Medulla oblongata (tissue), 1 donor: ENCODE results near the gene TNPO2.
A peak's percentile ranks its signal among the peaks of the same experiment; 100 is the strongest.

ENCODE experiments used
- DNase-seq: peaks from one replicate; pipeline ENCODE4 v3.0.0-alpha.2; 2015; ENCODE audit errors: extremely low spot score

Gene TNPO2

DNA sequence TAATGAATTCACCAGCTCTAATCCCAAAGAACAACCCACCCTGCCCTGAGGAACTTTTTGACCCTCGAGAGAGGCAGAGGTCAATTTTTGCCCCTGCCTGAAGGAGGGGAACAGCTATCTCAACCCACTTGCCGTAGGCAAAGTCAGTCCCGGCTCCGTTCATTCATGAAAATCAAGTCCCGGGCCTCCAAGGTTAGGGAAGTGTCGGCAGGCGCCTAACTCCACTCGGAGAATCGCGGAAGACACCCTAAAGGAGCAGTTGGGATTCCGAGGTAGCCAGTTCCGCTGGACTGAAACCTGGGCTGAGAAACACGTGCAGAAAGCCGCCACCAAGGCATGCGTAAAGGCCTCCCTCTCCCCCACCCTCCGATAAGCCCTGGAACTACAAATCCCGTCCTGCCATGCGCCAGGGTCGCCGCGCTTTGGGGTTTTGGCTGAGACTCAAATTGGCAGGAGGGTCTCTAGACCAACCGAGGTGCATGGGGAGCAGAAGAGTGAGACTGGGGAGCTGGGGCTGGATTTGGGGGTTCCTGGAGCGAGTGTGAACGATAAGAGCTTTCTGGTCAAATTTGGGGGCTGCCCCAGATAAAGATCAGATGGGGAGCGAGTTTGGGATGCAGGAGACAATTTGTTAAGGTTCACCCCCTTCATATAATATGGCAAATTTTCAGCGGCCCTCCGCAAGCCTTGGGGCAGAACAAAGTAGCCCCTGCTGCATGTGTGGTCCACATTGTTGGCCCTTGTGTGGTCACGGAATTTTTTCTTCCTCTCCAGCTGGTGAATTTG is at the start of gene TNPO2:
TNPO2 (minus strand) TSS at position 292 of the 786 bp plus-strand sequence. CDS start 2,955 bp downstream, outside the sequence.
- peak; percentile 54 for DNase-seq

DNA sequence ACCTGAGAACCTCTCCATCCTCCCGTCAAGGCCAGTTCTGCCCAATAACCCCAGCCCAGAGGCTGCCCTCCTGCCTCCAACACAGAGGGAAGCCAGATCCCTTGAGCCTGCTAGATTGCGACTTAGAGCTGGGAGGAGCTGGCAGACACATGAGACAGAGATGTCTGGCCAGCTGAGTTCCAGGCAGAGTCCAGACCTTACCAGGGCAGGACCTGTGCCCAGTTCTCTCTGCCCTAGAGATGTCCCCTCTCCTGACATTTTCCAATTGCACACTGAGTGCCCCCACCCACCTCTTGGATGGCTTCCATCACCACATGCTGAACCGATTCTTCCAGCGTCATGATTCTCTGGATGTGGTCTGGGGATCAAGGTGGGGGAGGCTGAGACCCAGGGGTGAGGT is 48.6 kb upstream of the TNPO2 start:
- DNase-seq = no peak

DNA sequence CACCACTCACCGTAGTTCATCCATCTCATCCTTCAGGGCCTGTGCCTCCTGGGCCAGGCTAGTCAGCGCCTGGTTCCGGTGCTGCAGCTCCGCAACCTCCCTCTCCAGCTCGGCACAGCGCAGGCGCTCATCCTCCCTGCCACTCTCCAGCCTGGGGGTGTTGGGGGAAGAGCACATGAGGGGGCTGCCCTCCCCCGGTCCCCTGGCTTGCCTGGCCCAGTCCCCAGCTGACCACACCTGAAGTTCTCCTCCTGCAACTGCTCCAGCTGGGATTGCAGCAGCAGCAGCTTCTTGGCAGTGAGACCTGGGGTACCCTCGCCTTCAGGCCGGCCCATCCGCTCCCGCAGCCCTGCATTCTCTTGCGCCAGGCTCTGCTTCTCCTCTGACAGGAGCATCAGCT is 47.2 kb upstream of the TNPO2 start:
- DNase-seq = no peak

DNA sequence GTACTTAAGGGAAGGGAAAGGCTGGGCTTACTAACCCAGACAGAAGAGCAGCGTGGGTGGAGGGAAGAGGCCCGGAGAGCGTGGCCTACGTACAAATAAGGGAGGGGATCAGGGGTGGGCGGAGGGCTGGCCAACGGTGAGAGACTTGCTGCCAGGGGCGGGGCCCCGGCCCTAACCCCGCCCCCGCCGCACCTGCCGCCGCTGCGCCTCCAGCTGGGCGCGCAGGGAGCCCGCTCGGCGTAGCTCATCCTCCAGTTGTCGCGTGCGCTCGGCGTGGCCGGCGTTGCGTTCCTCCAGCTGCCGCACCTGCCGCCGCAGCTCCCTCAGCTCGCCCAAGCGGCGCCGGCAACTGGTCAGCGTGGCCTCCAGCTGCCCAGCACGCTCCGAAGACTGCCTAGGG is 46.0 kb upstream of the TNPO2 start:
- DNase-seq = no peak

DNA sequence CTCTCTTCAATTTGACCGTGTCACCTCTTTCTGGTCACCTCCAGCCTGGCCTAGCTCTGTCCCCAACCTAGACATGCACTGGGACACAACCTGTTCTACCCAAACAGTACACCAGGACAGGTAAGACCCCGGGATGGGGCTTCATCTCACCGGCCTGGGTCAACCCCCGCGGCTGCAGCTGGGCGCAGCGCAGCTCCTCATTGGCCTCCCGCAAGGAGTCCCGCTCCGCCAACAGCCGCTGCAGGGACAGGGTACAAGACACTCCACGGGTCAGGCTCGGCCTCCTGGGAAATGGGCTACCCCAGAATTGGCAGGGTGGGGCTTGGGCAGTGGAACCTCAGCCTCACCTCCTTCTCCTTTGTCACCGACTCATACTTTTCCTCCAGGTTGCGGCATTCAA is 43.9 kb upstream of the TNPO2 start:
- DNase-seq = no peak

DNA sequence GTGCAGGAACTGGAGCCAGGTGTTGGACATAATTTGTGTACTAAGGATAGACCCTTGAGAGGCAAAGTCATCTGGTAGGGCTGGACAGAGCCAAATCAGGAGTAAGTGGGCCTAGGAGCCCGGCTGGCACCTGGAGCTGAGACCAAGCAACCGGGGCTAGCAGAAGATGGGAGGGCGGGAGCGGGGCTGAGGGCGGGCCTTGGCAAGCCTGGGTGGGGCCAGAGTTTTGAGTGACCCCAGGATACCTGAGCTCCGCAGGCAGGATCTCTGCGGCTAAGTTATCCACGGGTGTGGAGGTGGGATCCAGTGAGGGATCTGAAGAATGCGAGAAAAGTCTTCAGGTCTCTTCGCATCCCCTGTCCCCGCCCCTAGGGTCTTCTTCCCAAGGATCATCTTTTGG is 43.4 kb upstream of the TNPO2 start:
- no peak for DNase-seq

DNA sequence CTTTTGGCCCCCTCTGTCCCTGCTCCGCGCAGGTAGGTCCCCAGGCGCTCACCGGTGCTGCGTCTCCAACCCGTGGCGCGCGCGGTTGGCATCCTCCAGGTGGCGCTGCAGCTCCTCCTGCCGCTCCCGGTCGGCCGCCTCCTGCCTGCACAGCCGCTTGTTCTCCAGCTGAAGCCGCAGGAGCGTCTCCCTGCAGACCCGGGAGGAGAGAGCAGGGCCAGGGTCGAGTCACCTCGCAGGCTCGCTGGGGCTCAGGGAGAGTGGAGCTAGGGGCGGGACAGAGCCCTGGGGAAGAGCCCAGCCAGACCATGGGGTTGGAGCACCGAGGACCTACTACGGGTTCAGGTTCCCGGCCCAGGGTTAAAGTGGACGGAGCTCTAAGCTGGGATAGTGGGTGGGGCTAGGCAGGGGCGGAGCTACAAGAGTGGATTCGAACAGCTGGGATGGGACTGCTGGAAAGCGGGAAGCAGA is 42.4 kb upstream of the TNPO2 start:
- no peak for DNase-seq

DNA sequence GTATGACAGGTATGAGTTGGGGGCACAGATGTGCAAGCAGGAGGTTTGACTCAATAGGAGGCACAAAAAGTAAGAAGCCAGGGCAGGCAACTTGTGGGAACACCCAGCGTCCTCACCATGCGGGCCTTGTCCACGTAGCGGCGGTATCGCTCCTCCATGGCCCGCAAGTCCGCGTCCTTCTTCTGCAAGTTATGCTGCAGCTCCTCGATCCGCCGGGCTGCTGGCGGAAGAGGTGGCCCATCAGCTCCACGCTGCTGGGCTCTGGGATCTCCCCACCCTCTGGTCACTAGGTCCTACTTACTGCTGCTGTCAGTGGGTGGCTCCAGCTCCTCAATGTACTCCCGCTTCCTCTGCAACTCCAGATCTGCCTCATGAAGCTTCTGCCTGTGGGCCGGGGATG is 41.0 kb upstream of the TNPO2 start:
- no peak for DNase-seq

DNA sequence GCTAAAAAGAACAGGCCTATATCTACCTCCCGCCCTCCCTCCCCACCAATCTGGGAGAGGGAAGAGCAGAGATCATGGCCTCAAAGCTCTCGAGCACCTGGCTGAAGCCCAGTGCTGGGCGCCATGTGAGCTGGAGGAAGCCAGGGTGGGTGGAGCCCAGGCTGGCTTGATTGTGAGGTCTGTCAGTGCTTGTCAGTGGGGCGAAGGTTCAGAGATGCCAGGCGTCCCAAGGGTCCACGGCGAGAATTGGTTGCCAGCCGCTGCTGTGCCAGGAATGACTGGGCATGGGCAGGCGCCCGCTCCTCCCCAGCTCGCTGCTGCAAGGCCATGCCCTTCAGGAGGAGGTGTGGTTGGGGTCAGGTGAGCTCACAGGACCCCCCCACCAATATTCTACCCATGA is 39.4 kb upstream of the TNPO2 start:
- DNase-seq = no peak

DNA sequence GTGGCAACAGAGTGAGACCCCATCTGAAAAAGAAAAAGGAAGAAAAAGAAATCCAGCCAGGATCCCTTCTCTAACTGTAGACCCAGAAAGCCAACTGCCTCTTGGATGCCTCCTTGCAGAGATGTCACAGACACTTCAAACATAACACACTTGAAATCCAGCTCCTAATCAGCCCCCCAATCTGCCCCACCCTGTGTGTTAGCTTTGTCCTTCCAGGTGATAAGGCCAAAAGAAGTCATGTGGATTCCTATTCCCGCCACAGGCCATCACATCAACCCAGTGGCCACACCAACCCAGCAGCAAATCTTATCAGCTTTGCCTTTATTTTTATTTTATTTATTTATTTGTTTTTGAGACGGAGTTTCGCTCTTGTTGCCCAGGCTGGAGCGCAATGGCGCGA is 36.0 kb upstream of the TNPO2 start:
- no peak for DNase-seq

DNA sequence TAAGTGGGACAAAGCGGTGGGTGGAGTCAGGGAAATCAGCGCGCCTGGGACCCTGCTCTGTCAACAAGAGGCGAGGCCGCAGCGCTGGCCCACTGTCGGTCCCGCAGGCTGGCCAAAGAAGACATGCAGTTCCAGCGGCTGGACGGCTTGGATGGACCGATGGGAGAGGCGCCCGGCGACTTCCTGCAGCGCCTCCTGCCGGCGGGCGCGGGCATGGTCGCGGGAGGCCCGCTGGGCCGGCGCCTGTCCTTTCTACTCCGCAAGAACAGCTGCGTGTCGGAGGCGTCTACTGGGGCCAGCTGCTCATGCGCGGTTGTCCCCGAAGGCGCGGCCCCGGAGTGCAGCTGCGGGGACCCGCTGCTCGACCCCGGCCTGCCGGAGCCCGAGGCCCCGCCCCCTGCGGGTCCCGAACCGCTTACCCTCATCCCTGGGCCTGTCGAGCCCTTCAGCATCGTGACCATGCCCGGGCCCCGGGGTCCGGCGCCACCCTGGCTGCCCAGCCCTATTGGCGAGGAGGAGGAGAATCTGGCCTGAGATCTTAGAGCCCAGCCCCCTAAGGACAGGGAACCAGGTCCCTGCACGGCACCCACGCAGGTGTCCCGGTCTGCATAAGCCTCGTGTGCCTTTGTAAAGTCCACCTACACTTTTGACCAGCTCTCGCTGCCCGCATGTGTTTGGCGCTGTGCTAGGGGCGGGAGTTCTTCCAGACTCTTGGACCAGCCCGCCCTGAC is 34.0 kb upstream of the TNPO2 start:
- DNase-seq = peak; percentile 58

DNA sequence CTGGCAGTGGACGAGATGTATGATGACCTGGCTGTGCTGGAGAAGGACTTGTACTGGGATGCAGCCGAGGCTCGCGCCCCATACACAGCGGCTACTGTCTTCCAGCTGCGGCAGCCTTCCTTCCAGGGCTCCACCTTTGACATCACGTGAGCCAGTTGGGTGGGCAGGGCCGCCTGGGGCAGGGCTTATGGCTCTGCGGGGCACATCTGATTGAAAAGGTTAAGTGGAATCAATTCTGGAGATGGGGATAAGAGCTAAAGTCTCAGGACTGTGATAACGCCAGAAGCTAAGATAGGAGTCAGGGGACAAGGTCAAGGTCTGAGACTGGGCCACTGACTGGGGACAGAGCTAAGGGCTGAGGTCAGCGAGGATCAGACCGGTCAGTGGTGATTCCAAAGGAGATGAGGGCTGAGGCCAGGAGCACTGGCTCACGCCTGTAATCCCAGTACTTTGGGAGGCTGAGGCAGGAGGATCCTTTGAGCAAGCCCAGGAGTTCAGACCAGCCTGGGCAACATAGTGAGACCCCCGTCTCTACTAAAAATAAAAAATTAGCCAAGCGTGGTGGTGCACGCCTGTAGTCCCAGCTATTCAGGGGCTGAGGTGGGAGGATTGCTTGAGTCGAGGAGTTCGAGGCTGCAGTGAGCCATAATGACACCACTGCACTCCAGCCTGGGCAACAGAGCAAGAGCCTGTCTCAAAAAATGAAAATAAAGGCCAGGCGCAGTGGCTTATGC is 32.6 kb upstream of the TNPO2 start:
- no peak for DNase-seq

DNA sequence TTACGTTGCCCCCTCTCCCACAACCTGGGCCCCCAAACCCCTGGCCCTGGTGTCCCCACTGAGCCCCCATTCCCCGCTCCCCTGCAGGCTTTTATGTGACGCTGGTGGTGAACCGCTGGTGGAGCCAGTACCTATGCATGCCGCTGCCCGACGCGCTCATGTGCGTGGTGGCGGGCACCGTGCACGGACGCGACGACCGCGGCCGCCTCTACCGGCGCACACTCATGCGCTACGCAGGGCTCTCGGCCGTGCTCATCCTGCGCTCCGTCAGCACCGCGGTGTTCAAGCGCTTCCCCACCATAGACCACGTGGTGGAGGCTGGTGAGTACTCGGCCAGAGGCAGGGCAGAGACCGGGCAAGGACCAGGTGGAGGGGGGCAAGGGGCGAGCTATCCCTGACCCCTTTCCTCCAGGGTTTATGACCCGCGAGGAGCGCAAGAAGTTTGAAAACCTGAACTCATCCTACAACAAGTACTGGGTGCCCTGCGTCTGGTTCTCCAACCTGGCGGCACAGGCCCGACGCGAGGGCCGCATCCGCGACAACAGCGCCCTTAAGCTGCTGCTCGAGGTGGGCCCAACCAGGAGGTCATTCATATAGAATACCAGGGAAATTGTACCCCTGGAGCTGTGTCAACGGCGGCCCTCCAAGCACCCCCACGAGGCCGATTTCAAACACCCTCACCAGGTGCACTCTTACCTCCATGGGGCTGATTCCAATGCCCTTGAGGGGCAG is 30.9 kb upstream of the TNPO2 start:
- no peak for DNase-seq

DNA sequence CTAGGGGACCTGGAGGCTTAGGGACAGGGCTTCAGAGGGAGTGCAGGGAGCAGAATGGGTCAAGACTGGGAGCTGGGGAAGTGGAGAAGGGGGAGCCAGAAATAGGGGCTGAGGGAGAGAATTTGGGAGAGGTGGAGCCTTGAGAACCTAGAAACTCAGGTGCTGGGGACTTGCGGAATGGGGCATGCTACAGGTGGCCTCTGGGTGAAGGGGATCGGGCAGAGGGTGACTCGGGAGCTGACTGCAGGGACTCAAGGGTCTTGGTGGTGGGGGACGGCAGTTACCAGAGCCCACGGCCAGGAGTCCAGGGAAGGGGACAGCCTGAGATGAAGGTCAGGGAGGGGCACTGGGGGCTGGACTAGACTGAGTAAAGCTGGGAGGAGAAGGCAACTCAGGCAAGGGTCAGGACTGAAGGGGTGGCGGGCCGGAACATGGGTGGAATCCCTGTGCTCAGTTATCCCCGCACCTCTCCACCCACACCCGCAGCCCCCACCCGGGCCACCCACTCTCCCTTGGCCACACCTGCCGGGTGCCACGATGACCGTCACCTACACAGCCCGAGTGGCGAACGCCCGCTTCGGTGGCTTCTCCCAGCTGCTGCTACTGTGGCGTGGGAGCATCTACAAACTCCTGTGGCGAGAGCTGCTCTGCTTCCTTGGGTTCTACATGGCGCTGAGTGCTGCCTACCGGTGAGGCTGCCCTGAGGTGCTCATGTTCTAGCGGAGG is 28.5 kb upstream of the TNPO2 start:
- no peak for DNase-seq

DNA sequence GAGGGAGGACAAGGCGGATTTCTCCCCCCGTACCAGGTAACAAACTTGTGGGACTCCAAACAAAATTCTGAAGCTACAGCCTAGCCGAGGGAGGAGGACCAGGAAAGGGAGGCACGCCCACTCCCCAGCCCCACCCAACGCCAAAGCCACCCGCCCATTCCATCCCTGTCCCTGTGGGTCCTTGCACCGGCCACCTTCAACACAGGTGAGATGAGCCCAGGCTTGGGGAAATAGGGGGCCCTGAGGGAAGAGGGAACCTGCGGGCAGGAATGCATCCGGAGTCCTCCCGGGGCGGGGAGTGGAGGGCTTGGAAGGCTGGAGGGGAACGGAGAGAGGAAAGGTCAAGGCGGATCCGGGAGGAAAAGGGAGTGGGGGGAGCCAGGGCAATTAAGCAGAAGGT is 27.9 kb upstream of the TNPO2 start, which contains the start of gene BEST2:
BEST2 (plus strand) TSS at position 157 of the 400 bp plus-strand sequence. CDS start 802 bp downstream, outside the sequence.
- no peak for DNase-seq

DNA sequence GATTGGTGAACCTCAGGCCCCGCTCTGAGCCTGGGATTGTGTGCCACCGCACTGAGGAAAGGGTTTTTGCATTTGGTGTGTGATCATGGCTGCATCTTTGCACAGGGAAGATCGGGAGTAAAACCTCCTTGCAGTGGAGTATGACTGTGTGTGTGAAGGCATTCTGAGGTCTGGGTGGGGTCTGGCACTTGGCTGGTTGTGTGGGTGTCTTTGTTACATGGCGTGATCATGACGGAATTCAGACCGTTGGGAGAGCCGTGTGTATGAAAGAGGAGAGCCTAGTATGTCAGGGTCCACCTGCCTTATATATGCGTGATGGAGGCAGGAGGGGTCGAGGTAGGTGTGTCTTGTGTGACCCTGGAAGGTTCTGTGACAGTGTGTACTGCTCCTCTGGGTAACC is 27.1 kb upstream of the TNPO2 start:
- DNase-seq = no peak

DNA sequence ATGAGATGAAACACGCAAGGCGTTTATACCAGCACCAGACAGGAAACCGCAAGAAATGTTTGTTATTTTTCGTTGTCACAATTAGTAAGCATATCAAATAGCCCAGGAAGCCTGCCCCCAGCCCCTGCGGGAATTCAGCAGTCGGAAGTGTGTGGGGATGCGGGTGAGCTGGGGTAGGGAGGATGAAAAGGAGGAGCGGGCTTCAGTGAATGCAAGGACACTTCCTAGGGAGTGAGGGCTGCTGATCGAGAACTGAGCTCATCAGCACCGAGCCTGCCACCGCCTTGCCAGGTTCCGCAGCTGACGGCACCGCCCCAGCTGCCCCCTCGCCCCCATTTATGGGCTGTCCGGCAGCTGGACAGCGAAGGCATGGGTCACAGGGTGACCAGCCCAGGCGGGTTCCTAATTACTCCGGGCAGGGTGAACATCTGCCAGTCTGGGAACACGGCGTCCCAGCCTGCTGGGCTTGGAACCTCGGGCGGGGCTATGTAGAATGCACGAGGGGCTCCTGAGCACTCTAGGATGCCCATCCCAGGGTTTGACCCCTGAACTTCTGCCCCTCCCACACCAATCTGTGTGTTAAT is 26.3 kb upstream of the TNPO2 start:
- no peak for DNase-seq

DNA sequence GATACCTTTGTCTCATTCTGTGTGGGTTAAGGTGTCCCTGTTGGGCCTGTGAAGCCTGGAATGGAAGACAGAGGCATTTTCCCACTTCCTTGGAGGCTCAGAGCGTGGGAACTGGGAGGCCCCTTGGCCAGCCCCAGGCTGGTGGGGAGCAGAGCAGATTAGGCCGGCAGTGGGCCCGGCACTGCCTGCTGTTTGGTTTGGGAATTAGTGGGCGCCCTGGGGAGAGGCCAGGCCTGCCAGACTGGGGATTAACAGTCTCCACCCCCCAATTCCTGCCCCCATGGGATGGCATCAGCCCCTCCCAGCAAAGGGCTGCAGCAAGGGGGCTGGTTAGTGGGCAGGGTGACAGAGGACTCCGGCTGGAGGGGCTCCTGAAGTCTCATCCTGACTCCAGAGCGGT is 24.8 kb upstream of the TNPO2 start:
- DNase-seq = no peak

DNA sequence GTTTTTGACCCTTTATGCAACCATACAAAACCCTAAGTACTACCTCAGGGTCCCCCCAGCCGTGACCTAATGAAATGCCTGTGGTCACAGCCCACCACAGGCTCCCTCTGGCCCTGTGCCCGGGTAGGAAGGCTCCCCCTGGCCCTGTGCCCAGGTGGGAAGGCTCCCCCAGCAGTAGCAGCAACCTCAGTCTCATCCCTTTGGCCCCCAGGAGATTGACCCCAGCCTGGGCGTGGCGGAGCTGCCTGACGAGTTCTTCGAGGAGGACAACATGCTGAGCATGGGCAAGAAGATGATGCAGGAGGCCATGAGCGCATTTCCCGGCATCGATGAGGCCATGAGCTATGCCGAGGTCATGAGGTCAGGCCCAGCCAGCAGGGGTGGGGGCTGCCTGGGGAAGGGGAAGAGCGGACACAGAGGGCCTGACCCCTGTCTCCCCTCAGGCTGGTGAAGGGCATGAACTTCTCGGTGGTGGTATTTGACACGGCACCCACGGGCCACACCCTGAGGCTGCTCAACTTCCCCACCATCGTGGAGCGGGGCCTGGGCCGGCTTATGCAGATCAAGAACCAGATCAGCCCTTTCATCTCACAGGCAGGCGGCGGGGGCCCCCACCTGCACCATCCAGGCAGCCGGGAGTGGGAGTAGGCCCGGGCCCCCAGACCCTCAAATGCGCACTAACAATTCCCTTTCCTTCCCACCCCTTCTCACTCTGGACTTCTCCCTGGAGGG is 21.6 kb upstream of the TNPO2 start:
- no peak for DNase-seq

DNA sequence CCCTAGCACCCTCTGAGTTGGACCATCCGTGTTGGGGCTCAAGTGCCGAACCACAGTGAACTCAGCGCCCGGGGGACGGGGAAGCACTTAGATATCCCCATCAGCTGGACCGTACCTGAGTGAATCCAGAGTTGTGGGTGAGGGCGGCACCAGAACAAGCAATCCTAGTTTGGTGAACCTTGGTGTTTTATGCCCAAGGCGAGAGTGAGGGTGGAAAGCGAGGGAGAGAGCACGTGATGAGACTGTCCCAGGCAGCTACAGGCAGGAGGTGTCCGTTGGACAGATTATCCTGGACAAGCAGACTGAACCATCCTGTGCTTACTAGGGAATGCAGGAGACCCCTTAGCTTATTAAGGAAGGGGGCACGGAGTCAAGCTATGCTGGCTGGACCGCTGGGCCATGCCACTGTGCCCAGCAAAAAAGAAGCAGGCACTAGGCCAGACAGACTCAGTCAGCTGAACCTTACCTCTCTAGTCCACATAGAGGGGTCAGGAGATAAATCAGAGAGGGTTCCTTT is 14.2 kb upstream of the TNPO2 start:
- DNase-seq = no peak
